ENCODE measurements around the gene HPSE.
"Not testable (repeated sequence)": the region's sequence is repeated elsewhere in the genome, so short reads cannot be mapped to it uniquely, and the experiment has no call there.

The HPSE gene

GRCh38 chr4:83329521-83330110 is 5.0 kb downstream of the HPSE start:
- DNase-seq: no peak

GRCh38 chr4:83328521-83329187 is 6.0 kb downstream of the HPSE start:
- no peak for DNase-seq

- DNase-seq: no peak
Observed at GRCh38 chr4:83326546-83326945, 8.1 kb downstream of the HPSE start.

- DNase-seq: not testable (repeated sequence)
Observed at GRCh38 chr4:83325306-83325705, 9.3 kb downstream of the HPSE start.

- no peak for DNase-seq
Observed at GRCh38 chr4:83323136-83323535, 11.5 kb downstream of the HPSE start.

GRCh38 chr4:83320548-83320947 is 14.1 kb downstream of the HPSE start:
- DNase-seq: no peak

- DNase-seq: no peak
Observed at GRCh38 chr4:83318666-83319065, 16.0 kb downstream of the HPSE start.

GRCh38 chr4:83317671-83318070 is 17.0 kb downstream of the HPSE start:
- DNase-seq: no peak

- DNase-seq: no peak
Observed at GRCh38 chr4:83316459-83317165, 18.0 kb downstream of the HPSE start.

- no peak for DNase-seq
Observed at GRCh38 chr4:83315341-83315870, 19.2 kb downstream of the HPSE start.

GRCh38 chr4:83308672-83309071 is 26.0 kb downstream of the HPSE start:
- no peak for DNase-seq

- no peak for DNase-seq
Observed at GRCh38 chr4:83307920-83308319, 26.7 kb downstream of the HPSE start.

DNA sequence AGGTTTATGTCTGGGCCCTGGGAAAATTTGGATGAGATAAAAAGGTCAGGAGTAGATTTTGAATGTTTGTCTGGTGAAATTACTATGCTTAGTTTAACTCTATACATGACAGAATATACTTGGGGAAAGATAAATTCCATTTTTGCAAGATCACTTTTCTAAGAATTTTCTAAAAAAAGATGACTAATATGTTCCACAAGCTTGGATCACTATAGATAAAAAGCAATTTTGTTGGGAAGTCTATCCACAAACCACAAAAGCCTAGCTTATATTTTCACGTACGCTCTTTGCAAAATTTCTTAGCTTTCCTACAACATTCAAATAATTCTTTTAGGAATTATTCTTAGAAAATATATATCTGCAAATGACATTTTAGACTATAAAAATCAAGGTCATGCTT is 29.5 kb downstream of the HPSE start:
- DNase-seq: no peak

DNA sequence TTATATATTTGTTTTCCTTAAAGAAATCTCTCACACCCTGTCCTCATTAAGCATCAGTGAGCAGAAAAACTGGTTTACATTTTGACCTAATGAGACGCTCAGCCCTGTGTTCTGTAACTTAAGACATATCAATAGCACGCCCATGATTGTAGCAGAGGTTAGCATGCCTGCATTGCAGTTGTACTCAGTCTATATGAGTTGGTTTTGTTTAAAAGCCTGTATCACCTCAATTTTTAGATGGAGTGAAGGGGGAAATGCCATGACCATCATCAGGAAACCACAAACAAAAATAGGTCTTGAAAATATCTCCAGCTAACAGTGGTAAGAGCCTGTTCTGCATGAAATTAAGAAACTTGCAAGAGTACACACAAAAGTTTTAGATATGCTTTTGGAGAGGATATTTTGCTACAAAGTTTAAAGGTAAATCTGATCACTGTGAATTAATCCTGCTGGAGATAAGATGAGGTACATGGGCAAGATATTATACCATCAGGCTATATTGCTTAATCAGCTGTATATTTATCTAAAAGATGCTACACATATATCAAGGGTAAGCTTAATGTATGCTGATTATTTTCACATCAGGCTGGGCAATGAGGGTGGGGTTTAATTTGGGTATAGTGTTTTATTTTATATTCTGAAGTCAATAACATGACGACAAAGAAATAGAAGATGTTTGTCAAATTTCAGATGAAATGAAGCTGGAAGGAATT is 36.9 kb downstream of the HPSE start:
- no peak for DNase-seq

- no peak for DNase-seq
Observed at GRCh38 chr4:83293305-83294046, 41.2 kb downstream of the HPSE start.

DNA sequence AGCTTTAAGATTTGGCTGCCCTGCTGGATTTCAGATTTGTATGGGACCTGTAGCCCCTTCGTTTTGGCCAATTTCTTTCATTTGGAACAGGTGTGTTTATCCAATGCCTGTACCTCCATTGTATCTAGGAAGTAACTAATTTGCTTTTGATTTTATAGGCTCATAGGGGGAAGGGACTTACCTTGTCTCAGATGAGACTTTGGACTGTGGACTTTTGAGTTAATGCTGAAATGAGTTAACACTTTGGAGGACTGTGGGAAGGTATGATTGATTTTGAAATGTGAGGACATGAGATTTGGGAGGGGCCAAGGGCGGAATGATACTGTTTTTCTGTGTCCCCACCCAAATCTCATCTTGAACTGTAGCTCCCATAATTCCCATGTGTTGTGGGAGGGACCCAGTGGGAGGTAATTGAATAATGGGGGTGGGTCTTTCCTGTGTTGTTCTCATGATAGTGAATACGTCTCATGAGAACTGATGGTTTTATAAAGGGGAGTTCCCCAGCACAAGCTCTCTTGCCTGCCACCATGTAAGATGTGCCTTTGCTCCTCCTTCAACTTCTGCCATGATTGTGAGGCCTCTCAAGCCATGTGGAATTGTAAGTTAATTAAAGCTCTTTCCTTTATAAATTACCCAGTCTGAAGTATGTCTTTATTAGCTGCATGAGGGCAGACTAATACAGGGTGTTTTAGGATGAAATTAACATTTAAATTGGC is 44.4 kb downstream of the HPSE start:
- DNase-seq: not testable (repeated sequence)

GRCh38 chr4:83288381-83288780 is 46.3 kb downstream of the HPSE start:
- DNase-seq: not testable (repeated sequence)

GRCh38 chr4:83285055-83285407 is 49.6 kb downstream of the HPSE start:
- no peak for DNase-seq

DNA sequence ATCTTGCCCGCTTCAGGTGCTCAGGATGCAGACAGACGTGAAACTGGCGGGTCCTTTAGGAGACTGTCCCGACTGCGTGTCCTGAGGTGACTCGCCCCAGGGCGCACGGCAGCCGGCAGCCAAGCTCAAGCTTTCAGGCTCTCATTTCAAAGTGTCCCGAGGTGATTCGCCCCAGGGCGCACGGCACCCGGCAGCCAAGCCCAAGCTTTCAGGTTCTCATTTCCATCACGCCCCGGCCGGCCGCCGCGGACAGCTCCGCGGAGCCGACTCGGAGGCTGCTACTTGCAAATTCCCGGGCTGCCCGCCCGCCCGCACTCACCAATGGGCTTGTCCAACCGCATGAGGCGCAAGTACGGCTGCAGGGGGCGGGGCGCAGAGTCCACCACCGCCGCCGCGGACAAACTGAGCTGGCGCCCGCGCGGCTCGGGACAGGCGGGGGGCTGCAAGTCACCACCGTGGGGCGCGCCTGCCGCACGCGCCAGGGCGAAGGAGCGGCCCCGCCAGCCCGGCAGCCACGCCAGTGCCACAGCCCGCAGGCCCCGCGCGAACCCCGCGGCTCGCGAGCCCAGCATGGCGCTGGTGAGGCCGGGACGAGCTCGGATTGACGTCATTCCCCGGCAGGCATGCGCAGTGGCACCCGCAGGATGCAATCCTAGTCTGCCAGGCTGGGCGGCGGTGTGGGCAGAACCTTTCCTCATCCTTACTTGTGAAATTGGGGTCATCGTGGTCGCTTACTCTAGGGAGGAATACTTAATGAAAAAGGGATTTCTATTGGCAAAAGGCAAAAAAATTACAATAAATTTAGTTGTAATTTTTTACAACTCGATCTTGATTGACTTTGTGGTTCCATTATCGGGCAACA is 50.2 kb downstream of the HPSE start, which contains the start of gene COQ2:
TSS of gene COQ2 (minus strand) at position 606 of the 862 bp plus-strand sequence. CDS start at position 572, 34 bp downstream.
- peak; percentile 83 to 93 (median 90) for DNase-seq

DNA sequence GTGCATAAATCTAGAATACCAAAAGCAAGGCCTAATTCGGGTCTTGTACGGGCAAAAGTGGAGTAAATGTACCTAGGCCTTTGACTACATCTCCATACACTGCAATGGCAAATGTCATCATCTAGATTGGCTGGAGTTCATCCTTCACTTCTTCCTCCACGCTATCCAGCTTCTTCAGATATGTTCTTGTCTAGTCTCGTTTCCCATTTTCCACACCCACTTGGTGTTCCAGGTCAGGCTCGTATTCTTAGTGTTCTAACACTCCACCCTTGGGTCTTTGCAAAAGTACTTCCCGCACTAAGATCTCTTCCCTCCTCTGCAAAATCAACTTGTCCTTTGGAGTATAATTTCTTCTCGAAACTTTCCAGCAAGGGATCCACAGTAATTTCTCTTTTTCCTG is 51.5 kb downstream of the HPSE start:
- no peak for DNase-seq

DNA sequence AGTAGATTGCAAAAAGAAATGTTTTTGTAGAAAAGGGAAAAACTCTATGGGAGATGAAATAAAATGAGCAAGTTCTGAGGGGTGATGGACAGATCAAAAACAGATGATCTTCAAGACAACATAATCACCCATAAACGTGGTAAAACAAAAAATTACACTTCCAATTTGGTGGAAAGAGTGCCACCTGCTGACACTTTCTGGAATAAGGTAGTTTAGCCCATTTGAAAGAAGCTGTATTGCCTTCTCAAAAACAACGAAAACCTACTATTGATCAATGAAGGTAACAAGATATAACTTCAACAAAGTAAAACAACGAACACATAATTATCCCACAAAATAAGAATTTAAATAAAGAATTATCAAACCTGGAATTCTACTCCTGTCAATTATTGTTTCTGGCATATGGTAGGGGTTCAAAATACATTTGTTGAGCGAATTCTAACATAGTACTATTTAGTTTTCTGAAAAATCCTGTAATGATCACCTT is 52.6 kb downstream of the HPSE start:
- DNase-seq: peak in 3 of 4 experiments; percentile 1 to 7 (median 5)
